Heart right ventricle (tissue), 16 donors: ENCODE results near the gene OPN3. TPM values are rescaled to one million over a fixed set of nuclear protein-coding genes. Genes with fewer than 3 reads are reported as not detected.

Source experiments
- ATAC-seq, 8 donors: fragments of 200-7000 bp; cut with Tn5 transposase; one replicate each; pipeline ENCODE4 v1.9.1; 2020; ENCODE audit warnings: mild to moderate bottlenecking in 8 of 8, moderate library complexity in 8 of 8, moderate number of reproducible peaks in 1 of 8
- DNase-seq, 2 donors: peaks; one replicate each; pipeline ENCODE4 v3.0.0-alpha.2; 2020
- H3K27ac ChIP-seq, 10 donors: fragments of 200-600 bp; sonication (generic) in 2 of 10; one replicate each; pipeline versions ENCODE4 v1.5.0 to v1.8.0; 2020 to 2022; ENCODE audit warnings: mild to moderate bottlenecking in 3 of 10
- H3K27me3 ChIP-seq, 7 donors: fragments of 200-600 bp; one replicate each; pipeline ENCODE4 v1.8.0; 2021 to 2022; ENCODE audit warnings: mild to moderate bottlenecking in 2 of 7
- H3K36me3 ChIP-seq, 9 donors: fragments of 200-600 bp; sonication (generic) in 1 of 9; one replicate each; pipeline versions ENCODE4 v1.5.0 to v1.8.0; 2020 to 2022; ENCODE audit warnings: mild to moderate bottlenecking in 2 of 9
- H3K4me1 ChIP-seq, 9 donors: fragments of 200-600 bp; sonication (generic) in 1 of 9; one replicate each; pipeline versions ENCODE4 v1.5.0 to v1.8.0; 2020 to 2022; ENCODE audit warnings: mild to moderate bottlenecking in 4 of 9
- H3K4me3 ChIP-seq, 10 donors: fragments of 200-600 bp; sonication (generic) in 2 of 10; one replicate each; pipeline versions ENCODE4 v1.5.0 to v1.8.0; 2020 to 2022; ENCODE audit warnings: mild to moderate bottlenecking in 7 of 10, moderate library complexity in 2 of 10
- H3K9me3 ChIP-seq, 11 donors: fragments of 200-600 bp in 10 of 11; sonication (generic) in 2 of 11; one replicate each; pipeline versions ENCODE4 v1.5.0 to v1.8.0; 2013 to 2022; ENCODE audit warnings: mild to moderate bottlenecking in 2 of 11, control low read depth in 1 of 11, moderate library complexity in 1 of 11
- CTCF ChIP-seq, 9 donors: fragments of 200-600 bp; sonication (generic) in 2 of 9; IDR thresholded peaks; one replicate each; pipeline versions ENCODE4 v1.5.0 to v1.8.0; 2021 to 2022; ENCODE audit warnings: antibody characterized with exemption in 9 of 9, mild to moderate bottlenecking in 5 of 9, moderate library complexity in 1 of 9
- WGBS, 2 donors: extraction: QIAGEN DNeasy Blood & Tissue Kit; methylation state at CpG; one replicate each; pipeline ENCODE4 v1.1.7; 2013; ENCODE audit warnings: inconsistent platforms in 1 of 2; 5-methylcytosine and 5-hydroxymethylcytosine counted together
- intact Hi-C, 10 donors: fragments of 100-400 bp; cut with DNase I; formaldehyde crosslinking; loops; one replicate each; pipeline versions ENCODE4 v1.11.1 to v1.14.2; 2022
- polyA plus RNA-seq, 2 donors: library from polyadenylated mRNA; stranded (reverse); fragments of 200-250 nt; gene quantifications; one replicate each; pipeline ENCODE4 v1.2.3, GENCODE V29; 2013
- total RNA-seq, 10 donors: library from RNA; stranded (reverse); fragmentation: NEBNext Ultra II Directional in 3 of 10; extraction: Animal tissue kit (Norgen Biotek cat#: 25700) in 3 of 10; gene quantifications; one replicate each; pipeline versions ENCODE4 v1.2.1 to v1.2.4, GENCODE V29; 2021 to 2023
- donor health status: Arrhythmogenic right ventricular cardiomyopathy.
- donor health status: ischemic (EF 13 %, LVEDD 7.1; RV severe dilation, severe dysfunction).
- donor health status: healthy with polysubstance abuse.
- donor health status: DM: no; HTN: yes; CAD: no.
- donor health status: DM: no; HTN: no; CAD: no.
- donor health status: ischemic (EF 25% LVEDD 6.9; RV normal size, moderate dysfunction).
- donor health status: ischemic (EF 25% LVEDD 5.7; RV mildly dilated, moderate dysfunction).
- donor health status: healthy.
- donor health status: DM: yes; HTN: yes; CAD: no.
- donor health status: Ischemic cardiomyopathy.
- donor health status: ischemic (EF 35%, LVEDD 5.7; RV mildly dilated, moderate dysfunction).
- donor health status: nonischemic (EF 11% LVEDD 7.7; RV severe dilation, severe dysfunction).
- donor health status: DM: yes; HTN: yes; CAD: no.
- donor health status: PGD.
- donor health status: ischemic (EF 29% LVEDD 5.4; RV normal size, mild dysfunction).
- donor health status: nonischemic (EF 23%, LVEDD 6.1; RV moderate dilation, normal function).

The OPN3 gene
- total and polyA plus RNA-seq, 12 donors = 3.3 to 9.1 (median 5.2) TPM

DNA sequence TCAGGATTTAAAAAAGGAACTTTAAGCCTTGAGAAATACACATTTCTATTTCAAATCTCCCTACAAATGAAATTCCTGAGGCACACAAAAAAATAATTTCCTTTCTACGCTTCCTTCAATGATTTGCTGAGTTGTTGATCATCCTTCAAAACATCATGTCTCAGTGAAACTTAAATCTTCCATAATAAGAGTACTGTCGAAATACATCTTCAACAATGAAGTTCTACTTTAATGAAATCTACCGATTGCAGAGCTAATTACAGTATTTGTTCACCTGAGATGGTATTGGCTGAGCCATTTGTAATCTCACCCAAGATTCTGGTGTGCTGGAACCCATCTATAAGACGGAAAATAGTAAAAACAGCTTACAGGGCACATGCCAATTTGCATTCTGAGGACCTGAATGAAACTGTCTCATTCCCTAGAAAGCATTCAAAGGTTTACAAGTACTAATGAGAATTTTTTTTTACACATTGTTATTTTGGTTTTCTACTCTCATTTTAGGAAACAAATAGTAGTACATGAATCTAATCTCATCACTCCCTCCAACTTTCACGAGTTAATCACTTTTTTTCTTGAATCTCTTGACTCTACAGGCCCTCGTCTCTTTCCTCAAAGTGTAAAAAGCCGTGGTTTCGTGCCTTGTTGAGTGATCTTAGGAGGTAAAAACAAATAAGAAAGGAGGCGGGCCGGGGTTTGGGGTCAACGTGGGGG is 1.1 kb downstream of the OPN3 start:
- ATAC-seq (no peak), DNase-seq (no peak)
- Histone ChIP-seq H3K4me1 (peaks cover 0 to 40% (median 12%) of the 10 kb centered on the region in 9 donors), H3K9me3 (peaks cover 0 to 20% (median 0%) of the 10 kb centered on the region in 11 donors), H3K27ac (peak overlapping the region in 5 of 10 donors; percentile 77 to 91 (median 82)), H3K36me3 (peaks cover 0 to 15% (median 0%) of the 10 kb centered on the region in 9 donors), H3K27me3 (no peaks in the 10 kb centered on the region), H3K4me3 (peak overlapping the region; percentile 71 to 100 (median 91))
- WGBS, 2 donors = 14 to 16% methylated on average over 11 of the region's 11 CpGs
- intact Hi-C loops = no loop called here
- TF ChIP-seq CTCF (IDR thresholded peaks at IDR 0.05) = no peak

GRCh38 chr1:241638099-241638682 is 2.0 kb downstream of the OPN3 start:
- H3K9me3 ChIP-seq = peaks cover 0 to 18% (median 0%) of the 10 kb centered on the region in 11 donors
- no peak for TF ChIP-seq CTCF (IDR thresholded peaks at IDR 0.05)
- intact Hi-C loops = no loop called here
- ATAC-seq (no peak), DNase-seq (no peak)
- H3K4me1 ChIP-seq = peaks cover 0 to 40% (median 12%) of the 10 kb centered on the region in 9 donors
- no peaks in the 10 kb centered on the region for H3K27me3 ChIP-seq
- 72 to 73% methylated on average over 5 of the region's 5 CpGs for WGBS, 2 donors
- no peak overlapping the region for H3K27ac ChIP-seq
- H3K36me3 ChIP-seq = peaks cover 0 to 19% (median 0%) of the 10 kb centered on the region in 9 donors
- H3K4me3 ChIP-seq = peak overlapping the region in 2 of 10 donors; percentile 86 to 100

- H3K27me3 ChIP-seq = no peaks in the 10 kb centered on the region
- no peak for ATAC-seq
- intact Hi-C loops = no loop called here
- DNase-seq = no peak
- H3K4me1 ChIP-seq = peaks cover 0 to 40% (median 12%) of the 10 kb centered on the region in 9 donors
- no peak for TF ChIP-seq CTCF (IDR thresholded peaks at IDR 0.05)
- 87 to 92% methylated on average over 4 of the region's 4 CpGs for WGBS, 2 donors
- peaks cover 0 to 19% (median 0%) of the 10 kb centered on the region in 9 donors for H3K36me3 ChIP-seq
- no peak overlapping the region for H3K27ac ChIP-seq
- H3K9me3 ChIP-seq = peaks cover 0 to 12% (median 0%) of the 10 kb centered on the region in 11 donors
- no peak overlapping the region for H3K4me3 ChIP-seq
Observed at GRCh38 chr1:241637604-241638003, 2.6 kb downstream of the OPN3 start.

DNA sequence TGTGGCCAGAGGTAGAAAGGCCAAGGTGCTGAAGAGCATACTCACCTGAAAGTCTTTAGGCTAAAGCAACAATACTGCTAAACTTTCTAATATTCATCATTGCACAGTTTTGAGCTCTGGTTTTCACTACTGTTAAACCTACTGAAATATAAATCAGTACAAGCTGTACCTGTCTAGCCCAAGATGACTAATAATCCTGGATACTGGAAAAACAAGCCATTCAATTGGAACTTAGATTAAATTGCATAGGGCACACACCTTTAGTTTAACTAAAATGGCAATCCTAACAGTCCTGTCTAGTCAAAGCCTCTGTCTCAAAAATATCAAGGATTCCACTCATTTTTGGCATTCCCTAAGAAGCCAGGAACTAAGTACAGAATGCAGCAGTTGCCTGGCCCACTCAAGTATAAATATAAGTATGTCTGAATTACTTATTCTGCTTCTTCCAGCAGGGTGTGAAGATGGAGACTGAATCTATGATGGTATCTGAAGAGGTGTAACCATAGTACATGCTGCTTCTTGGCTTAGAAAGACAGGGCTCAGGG is 3.1 kb downstream of the OPN3 start:
- Histone ChIP-seq H3K4me1 (peaks cover 0 to 40% (median 12%) of the 10 kb centered on the region in 9 donors), H3K27me3 (no peaks in the 10 kb centered on the region), H3K9me3 (peaks cover 0 to 11% (median 0%) of the 10 kb centered on the region in 11 donors), H3K4me3 (no peak overlapping the region), H3K27ac (no peak overlapping the region), H3K36me3 (peaks cover 0 to 22% (median 0%) of the 10 kb centered on the region in 9 donors)
- DNase-seq (no peak), ATAC-seq (no peak)
- no peak for TF ChIP-seq CTCF (IDR thresholded peaks at IDR 0.05)
- intact Hi-C loops = no loop called here
